ENCODE results near the gene HSPA1L. TPM values are rescaled to one million over a fixed set of nuclear protein-coding genes. Genes with fewer than 3 reads are reported as not detected.

HSPA1L gene
- total RNA-seq, 1 experiment from 2014 or later = 0.14 TPM

GRCh38 chr6:31791324-31792089 lies 23.6 kb downstream of the HSPA1L start:
- DNase-seq = peak; percentile 52 to 70
- no peak overlapping the region for H3K4me3 ChIP-seq
- no peaks in the 10 kb centered on the region for H3K27me3 ChIP-seq
- no peaks in the 10 kb centered on the region for H3K4me1 ChIP-seq
- H3K36me3 ChIP-seq = peaks cover 38% of the 10 kb centered on the region
- no peak overlapping the region for H3K27ac ChIP-seq
- no peaks in the 10 kb centered on the region for H3K9me3 ChIP-seq (replicated peaks)

GRCh38 chr6:31785475-31785874 lies 29.6 kb downstream of the HSPA1L start:
- Histone ChIP-seq H3K9me3 (replicated peaks) (no peaks in the 10 kb centered on the region), H3K4me1 (no peaks in the 10 kb centered on the region), H3K4me3 (no peak overlapping the region), H3K36me3 (peaks cover 40% of the 10 kb centered on the region), H3K27me3 (no peaks in the 10 kb centered on the region), H3K27ac (no peak overlapping the region)
- no peak for DNase-seq

GRCh38 chr6:31784098-31784925 lies 30.8 kb downstream of the HSPA1L start:
- Histone ChIP-seq H3K27me3 (no peaks in the 10 kb centered on the region), H3K36me3 (peaks cover 37% of the 10 kb centered on the region), H3K9me3 (replicated peaks) (no peaks in the 10 kb centered on the region), H3K27ac (no peak overlapping the region), H3K4me3 (no peak overlapping the region), H3K4me1 (no peaks in the 10 kb centered on the region)
- DNase-seq = no peak

- peaks cover 31% of the 10 kb centered on the region for H3K36me3 ChIP-seq
- H3K27me3 ChIP-seq = no peaks in the 10 kb centered on the region
Observed at GRCh38 chr6:31782126-31782855, 32.8 kb downstream of the HSPA1L start.

GRCh38 chr6:31781244-31782125 lies 33.6 kb downstream of the HSPA1L start:
- DNase-seq = no peak
- peaks cover 31% of the 10 kb centered on the region for H3K36me3 ChIP-seq
- no peak overlapping the region for H3K27ac ChIP-seq

More at GRCh38 chr6:31782126-31782855, 32.8 kb downstream of the HSPA1L start:
- DNase-seq = no peak
- H3K4me3 ChIP-seq = no peak overlapping the region
- no peaks in the 10 kb centered on the region; the same call in 1 of the 2 replicates for H3K4me1 ChIP-seq
- H3K27ac ChIP-seq = no peak overlapping the region
- H3K9me3 ChIP-seq (replicated peaks) = no peaks in the 10 kb centered on the region

GRCh38 chr6:31780507-31781243 lies 34.4 kb downstream of the HSPA1L start:
- H3K27ac ChIP-seq = no peak overlapping the region
- H3K4me1 ChIP-seq = peaks cover 3% of the 10 kb centered on the region; the same call in 1 of the 2 replicates
- no peak overlapping the region for H3K4me3 ChIP-seq
- H3K36me3 ChIP-seq = peaks cover 31% of the 10 kb centered on the region
- no peaks in the 10 kb centered on the region for H3K9me3 ChIP-seq (replicated peaks)
- no peaks in the 10 kb centered on the region for H3K27me3 ChIP-seq
- DNase-seq = no peak

More at GRCh38 chr6:31781244-31782125, 33.6 kb downstream of the HSPA1L start:
- Histone ChIP-seq H3K4me3 (no peak overlapping the region), H3K27me3 (no peaks in the 10 kb centered on the region), H3K4me1 (peaks cover 3% of the 10 kb centered on the region; the same call in 1 of the 2 replicates), H3K9me3 (replicated peaks) (no peaks in the 10 kb centered on the region)

GRCh38 chr6:31779908-31780307 lies 35.2 kb downstream of the HSPA1L start:
- H3K4me1 ChIP-seq = peaks cover 3% of the 10 kb centered on the region; the same call in 1 of the 2 replicates
- H3K27me3 ChIP-seq = no peaks in the 10 kb centered on the region
- DNase-seq = no peak
- no peaks in the 10 kb centered on the region for H3K9me3 ChIP-seq (replicated peaks)
- H3K4me3 ChIP-seq = no peak overlapping the region
- H3K36me3 ChIP-seq = peaks cover 30% of the 10 kb centered on the region
- H3K27ac ChIP-seq = no peak overlapping the region

- Histone ChIP-seq H3K36me3 (peaks cover 26% of the 10 kb centered on the region), H3K27me3 (no peaks in the 10 kb centered on the region), H3K27ac (no peak overlapping the region), H3K4me1 (peaks cover 3% of the 10 kb centered on the region; the same call in 1 of the 2 replicates), H3K4me3 (no peak overlapping the region), H3K9me3 (replicated peaks) (no peaks in the 10 kb centered on the region)
- DNase-seq = no peak
Observed at GRCh38 chr6:31778999-31779885, 35.8 kb downstream of the HSPA1L start.

GRCh38 chr6:31778193-31778592 lies 36.9 kb downstream of the HSPA1L start:
- no peak overlapping the region for H3K27ac ChIP-seq
- H3K9me3 ChIP-seq (replicated peaks) = no peaks in the 10 kb centered on the region
- peaks cover 22% of the 10 kb centered on the region for H3K36me3 ChIP-seq
- DNase-seq = no peak
- no peak overlapping the region for H3K4me3 ChIP-seq
- H3K27me3 ChIP-seq = no peaks in the 10 kb centered on the region
- H3K4me1 ChIP-seq = peaks cover 3% of the 10 kb centered on the region; the same call in 1 of the 2 replicates

- Histone ChIP-seq H3K9me3 (replicated peaks) (no peaks in the 10 kb centered on the region), H3K27me3 (no peaks in the 10 kb centered on the region), H3K4me1 (peaks cover 3% of the 10 kb centered on the region; the same call in 1 of the 2 replicates), H3K36me3 (peaks cover 18% of the 10 kb centered on the region), H3K27ac (no peak overlapping the region), H3K4me3 (no peak overlapping the region)
- no peak for DNase-seq
Observed at GRCh38 chr6:31777667-31778050, 37.4 kb downstream of the HSPA1L start.

- peak; percentile 45 to 51 for DNase-seq
Observed at GRCh38 chr6:31776989-31777666, 38.0 kb downstream of the HSPA1L start, which contains the start of gene VWA7. Gene VWA7 (minus strand): TSS chr6:31777328. CDS start chr6:31776779, 549 bp downstream.

GRCh38 chr6:31776485-31776988 lies 38.5 kb downstream of the HSPA1L start:
- DNase-seq = no peak
- no peak overlapping the region for H3K4me3 ChIP-seq
- peaks cover 3% of the 10 kb centered on the region; the same call in 1 of the 2 replicates for H3K4me1 ChIP-seq
- H3K27me3 ChIP-seq = no peaks in the 10 kb centered on the region
- peaks cover 15% of the 10 kb centered on the region for H3K36me3 ChIP-seq
- no peaks in the 10 kb centered on the region for H3K9me3 ChIP-seq (replicated peaks)
- no peak overlapping the region for H3K27ac ChIP-seq

More at GRCh38 chr6:31776989-31777666, 38.0 kb downstream of the HSPA1L start, which contains the start of gene VWA7:
- Histone ChIP-seq H3K27me3 (no peaks in the 10 kb centered on the region), H3K9me3 (replicated peaks) (no peaks in the 10 kb centered on the region), H3K27ac (no peak within 1 kb of the TSS), H3K4me1 (peaks cover 3% of the 10 kb centered on the region; the same call in 1 of the 2 replicates), H3K36me3 (peaks cover 15% of the 10 kb centered on the region), H3K4me3 (no peak within 1 kb of the TSS)
